Jurkat, Clone E6-1 (cell line): Measurements from ENCODE around the gene LPIN3. TPM values are rescaled to one million over a fixed set of nuclear protein-coding genes. Genes with fewer than 3 reads are reported as not detected.
"Not testable (repeated sequence)": the region's sequence is repeated elsewhere in the genome, so short reads cannot be mapped to it uniquely, and the experiment has no call there.

ENCODE experiments used
- DNase-seq: peaks from one replicate; pipeline ENCODE4 v3.0.0-alpha.2; 2011; ENCODE audit warnings: low read depth, low spot score
- H3K4me3 ChIP-seq: 2 replicates; pipeline ENCODE4 v1.5.1; 2011; ENCODE audit warnings: mild to moderate bottlenecking, low read length, control low read depth, moderate library complexity
- polyA plus RNA-seq: library from polyadenylated mRNA; unstranded; fragments of >200 nt; gene quantifications from one replicate; pipeline ENCODE4 v1.2.1, GENCODE V29; 2012; ENCODE audit warnings: missing spikeins; ENCODE audit not compliant: insufficient read length, insufficient read depth

Gene LPIN3
- polyA plus RNA-seq: not detected

DNA sequence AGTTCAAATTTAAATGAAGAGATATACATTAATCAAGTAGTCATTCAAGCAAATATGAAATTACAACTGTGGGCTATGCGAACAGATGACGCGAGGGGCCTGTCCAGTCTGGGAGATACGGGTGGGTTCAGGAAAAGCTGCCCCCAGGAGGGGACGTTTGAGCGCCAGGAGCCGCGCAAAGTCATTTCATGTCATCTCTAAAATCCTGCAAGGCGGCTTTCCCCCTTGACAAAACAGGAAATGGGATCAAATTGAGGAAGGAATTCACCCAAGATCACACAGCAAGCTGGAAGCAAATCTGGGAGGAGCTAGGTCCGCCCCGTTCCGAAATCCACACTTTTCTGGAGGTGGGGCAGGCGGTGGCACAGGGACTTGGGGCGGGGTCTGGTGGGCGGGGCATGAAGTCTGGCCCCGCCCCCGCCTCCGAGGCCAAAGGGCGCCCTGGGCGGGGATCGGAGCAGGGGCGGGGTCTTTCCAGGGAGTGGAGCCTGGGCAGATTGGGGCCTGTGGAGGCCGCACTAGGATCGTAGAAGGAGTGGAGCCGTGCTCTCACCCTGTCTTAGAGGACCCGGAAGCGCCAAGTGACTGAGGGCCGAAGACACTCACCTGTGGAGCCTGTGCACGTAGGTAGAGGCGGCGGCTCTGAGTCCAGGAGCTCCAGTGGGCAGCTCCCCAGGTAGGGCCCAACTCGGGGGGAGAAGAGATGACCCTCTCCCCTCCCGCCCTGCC is at the start of gene LPIN3:
TSS of gene LPIN3 (plus strand) at position 495 of the 729 bp plus-strand sequence. CDS start 4,983 bp downstream, outside the sequence.
- H3K4me3 ChIP-seq: no peak within 1 kb of the TSS
- no peak for DNase-seq

- no peak for DNase-seq
Measured at GRCh38 chr20:41293269-41294037, 47.2 kb upstream of the LPIN3 start.

DNA sequence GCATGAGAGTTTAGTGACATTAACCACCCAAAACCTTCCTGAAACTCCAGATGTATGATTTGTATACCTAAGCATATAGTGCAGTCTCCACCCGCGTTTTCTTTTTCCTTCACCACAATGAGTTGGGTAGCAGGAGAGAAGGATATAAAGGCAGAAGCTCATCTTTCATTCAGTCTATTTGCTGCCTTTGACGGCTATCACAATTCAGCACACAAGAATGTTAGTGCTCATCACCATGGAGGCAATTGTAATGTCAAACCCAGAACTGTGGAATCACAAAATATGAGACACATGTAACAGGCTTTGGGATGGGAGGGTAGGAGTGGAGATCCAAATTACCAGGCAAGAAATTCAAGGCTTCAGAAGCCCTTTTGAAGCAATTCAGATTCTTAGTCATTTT is 40.7 kb upstream of the LPIN3 start:
- DNase-seq: no peak
- no peak overlapping the region for H3K4me3 ChIP-seq

More at GRCh38 chr20:41293269-41294037, 47.2 kb upstream of the LPIN3 start:
- H3K4me3 ChIP-seq: no peak overlapping the region

GRCh38 chr20:41300383-41300782 is 40.2 kb upstream of the LPIN3 start:
- no peak overlapping the region for H3K4me3 ChIP-seq
- DNase-seq: no peak

- H3K4me3 ChIP-seq: no peak overlapping the region
- no peak for DNase-seq
Measured at GRCh38 chr20:41300886-41301285, 39.7 kb upstream of the LPIN3 start.

DNA sequence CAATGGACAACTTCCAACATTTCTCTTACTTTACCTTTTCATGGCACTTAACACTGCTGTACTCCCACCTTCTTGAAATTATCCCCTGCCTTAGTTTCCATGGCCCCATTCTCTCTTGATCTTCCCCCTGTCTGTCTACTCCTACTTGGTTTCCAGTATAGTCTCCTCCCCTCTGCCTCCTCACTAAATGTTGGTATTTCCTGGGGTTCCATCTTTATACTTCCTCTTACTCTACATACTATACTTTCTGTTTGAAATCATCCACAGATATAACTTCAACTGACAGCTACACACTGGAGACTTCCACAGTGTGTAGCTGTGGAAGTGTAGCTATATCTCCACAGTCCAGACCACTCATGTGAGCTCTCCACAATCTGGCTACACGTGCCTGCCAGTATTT is 36.6 kb upstream of the LPIN3 start:
- no peak for DNase-seq

GRCh38 chr20:41304424-41305079 is 36.1 kb upstream of the LPIN3 start:
- H3K4me3 ChIP-seq: no peak overlapping the region
- no peak for DNase-seq

More for the DNA sequence above, 36.6 kb upstream of the LPIN3 start:
- H3K4me3 ChIP-seq: no peak overlapping the region

GRCh38 chr20:41306061-41306727 is 34.4 kb upstream of the LPIN3 start:
- DNase-seq: no peak
- H3K4me3 ChIP-seq: no peak overlapping the region

DNA sequence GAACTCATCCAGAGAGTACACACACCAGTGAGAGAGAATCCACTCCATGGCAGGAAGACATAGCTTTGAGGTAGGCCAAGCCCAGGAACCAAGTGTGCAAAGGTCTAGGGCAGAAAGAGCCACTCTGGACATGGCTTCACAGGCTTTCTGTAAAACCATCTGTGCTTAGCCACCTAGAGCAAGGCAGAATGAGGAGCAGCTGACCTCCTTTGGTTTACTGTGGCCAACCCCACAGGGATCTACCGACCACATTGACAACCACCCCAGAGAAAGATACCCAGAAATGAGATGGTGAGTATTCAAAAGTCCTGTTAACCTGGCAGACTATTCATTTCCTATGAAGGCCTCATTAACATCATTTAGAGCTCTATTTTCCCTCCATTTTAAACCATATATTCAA is 33.6 kb upstream of the LPIN3 start:
- H3K4me3 ChIP-seq: no peak overlapping the region
- no peak for DNase-seq

DNA sequence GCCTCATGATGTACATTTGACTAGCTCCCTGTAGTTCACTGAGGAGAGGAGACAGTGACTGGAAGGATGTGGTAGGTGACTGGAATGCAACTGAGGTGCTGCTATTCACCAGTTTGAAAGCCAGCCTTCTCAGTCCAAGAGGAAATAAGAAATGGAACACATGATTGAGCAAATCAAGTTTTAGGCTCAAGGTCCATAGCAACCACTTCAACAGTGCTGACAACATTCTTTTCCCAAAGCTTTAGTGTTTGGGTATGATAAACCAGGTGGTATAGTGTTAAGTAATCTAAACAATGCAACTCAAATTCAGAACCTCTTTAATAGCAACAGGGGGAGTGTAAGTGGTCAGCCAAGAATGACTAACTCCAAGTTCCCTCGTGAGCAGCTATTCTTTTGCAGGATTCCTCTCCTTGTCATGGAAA is 32.3 kb upstream of the LPIN3 start:
- H3K4me3 ChIP-seq: no peak overlapping the region
- DNase-seq: no peak

GRCh38 chr20:41308726-41309413 is 31.8 kb upstream of the LPIN3 start:
- no peak for DNase-seq
- no peak overlapping the region for H3K4me3 ChIP-seq

DNA sequence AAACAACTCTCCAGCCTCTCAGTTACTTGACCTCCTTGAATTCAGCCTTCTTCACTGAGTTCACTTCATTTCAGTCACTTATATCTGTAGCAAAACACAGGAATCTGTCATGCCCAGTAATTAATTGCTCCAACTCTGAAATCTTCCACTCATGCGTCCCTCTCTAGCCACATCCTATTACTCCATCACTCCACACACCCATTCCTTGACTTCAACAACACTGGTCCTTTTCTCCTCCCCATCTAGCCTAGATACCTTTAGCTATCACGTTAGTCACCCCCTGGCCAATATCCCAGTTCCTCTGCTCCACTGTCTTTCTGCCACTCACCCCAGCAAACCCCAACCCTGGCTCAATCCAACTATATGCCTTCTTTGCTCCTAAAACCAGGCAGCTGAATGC is 30.8 kb upstream of the LPIN3 start:
- no peak overlapping the region for H3K4me3 ChIP-seq
- no peak for DNase-seq

GRCh38 chr20:41312009-41312408 is 28.6 kb upstream of the LPIN3 start:
- not testable (repeated sequence) for H3K4me3 ChIP-seq

DNA sequence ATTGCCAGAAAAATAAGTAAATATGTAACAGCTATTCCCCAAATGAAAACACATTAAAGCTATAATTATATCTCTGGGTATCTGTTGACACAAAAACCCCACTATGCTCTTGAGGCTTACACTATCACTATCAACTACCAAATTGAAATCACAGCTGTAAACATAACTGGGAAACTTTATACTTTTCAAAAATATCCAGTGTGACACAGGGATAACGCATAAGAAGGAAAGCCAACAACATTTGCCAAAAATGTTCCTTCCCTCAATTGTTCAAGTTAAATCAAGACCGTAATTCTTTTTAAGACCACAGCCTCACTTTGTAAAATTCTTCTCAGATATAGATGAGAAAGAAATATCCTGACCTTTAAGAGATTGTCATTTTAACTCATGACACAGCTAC is 26.2 kb upstream of the LPIN3 start:
- DNase-seq: no peak
- no peak overlapping the region for H3K4me3 ChIP-seq

More at GRCh38 chr20:41312009-41312408, 28.6 kb upstream of the LPIN3 start:
- not testable (repeated sequence) for DNase-seq

- peak overlapping the region; percentile 88; the same call in 1 of the 2 replicates for H3K4me3 ChIP-seq
- DNase-seq: no peak
Measured at GRCh38 chr20:41316051-41316450, 24.6 kb upstream of the LPIN3 start.

- DNase-seq: no peak
- H3K4me3 ChIP-seq: peak overlapping the region; percentile 88
Measured at GRCh38 chr20:41316602-41317545, 23.7 kb upstream of the LPIN3 start.

DNA sequence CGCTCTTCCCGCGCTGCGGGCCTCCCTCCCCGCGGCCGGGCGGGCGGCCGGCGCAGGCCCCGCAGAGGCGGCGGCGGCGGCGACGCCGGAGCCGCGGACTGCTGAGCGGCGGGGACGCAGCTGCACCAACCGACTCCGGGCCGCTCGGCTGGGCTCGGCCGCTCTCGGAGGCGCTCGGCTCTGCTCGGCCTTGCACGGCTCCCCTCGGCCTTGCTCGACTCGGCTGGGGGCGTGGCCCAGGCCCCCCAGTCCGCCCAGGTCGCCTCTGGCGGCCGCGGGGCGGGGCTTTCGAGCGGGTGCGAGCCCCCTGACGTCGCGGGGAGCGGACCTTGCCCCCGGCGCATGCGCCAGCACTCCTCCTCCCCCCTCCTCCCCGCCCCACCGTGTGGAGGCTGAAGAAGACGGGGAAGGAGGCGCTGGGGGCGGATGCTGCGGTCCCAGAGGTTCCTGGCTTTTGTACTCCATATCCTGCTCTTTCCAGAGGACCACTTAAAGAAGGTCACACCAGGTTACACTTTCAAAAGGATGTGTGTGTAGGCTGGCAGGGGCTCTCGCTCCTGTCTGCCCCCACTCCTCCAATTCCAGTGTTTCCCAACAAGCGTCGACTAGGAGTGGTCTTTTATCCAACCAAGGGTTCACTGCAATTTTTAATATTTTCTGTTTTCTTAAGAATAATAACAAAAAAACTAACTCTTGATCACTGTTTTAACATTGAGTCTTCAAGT is 22.9 kb upstream of the LPIN3 start, which contains the start of gene ZHX3:
TSS of gene ZHX3 (minus strand) at position 186 of the 725 bp plus-strand sequence. CDS start 112,815 bp downstream, outside the sequence.
- peak; percentile 94 for DNase-seq

More for the DNA sequence above, 22.9 kb upstream of the LPIN3 start, which contains the start of gene ZHX3:
- H3K4me3 ChIP-seq: peak within 1 kb of the TSS; percentile 88
